Parathyroid adenoma (tissue), 2 donors: ENCODE measurements around the gene GOLPH3.
"Not testable (repeated sequence)": the region's sequence is repeated elsewhere in the genome, so short reads cannot be mapped to it uniquely, and the experiment has no call there.

Source experiments
- H2AFZ ChIP-seq: fragments of 300-600 bp; sonication (generic); one replicate; pipeline ENCODE4 v1.7.0; 2017; ENCODE audit warnings: antibody characterized with exemption, mild to moderate bottlenecking
- H3K27ac ChIP-seq: fragments of 300-600 bp; sonication (generic); one replicate; pipeline ENCODE4 v1.7.0; 2017
- H3K27me3 ChIP-seq: fragments of 300-600 bp; sonication (generic); one replicate; pipeline ENCODE4 v1.7.0; 2017; ENCODE audit warnings: low read length; ENCODE audit not compliant: control insufficient read depth, insufficient read depth
- H3K36me3 ChIP-seq: fragments of 300-600 bp; sonication (generic); one replicate; pipeline ENCODE4 v1.7.0; 2017; ENCODE audit warnings: low read length; ENCODE audit not compliant: control insufficient read depth, insufficient read depth
- H3K4me1 ChIP-seq: fragments of 300-600 bp; sonication (generic); one replicate; pipeline ENCODE4 v1.7.0; 2017; ENCODE audit warnings: control low read depth
- H3K4me2 ChIP-seq: fragments of 300-600 bp; sonication (generic); one replicate; pipeline ENCODE4 v1.7.0; 2017; ENCODE audit warnings: low read length
- H3K4me3 ChIP-seq: fragments of 300-600 bp; sonication (generic); one replicate; pipeline ENCODE4 v1.7.0; 2017; ENCODE audit warnings: low read depth, low read length
- H3K79me2 ChIP-seq: fragments of 300-600 bp; sonication (generic); one replicate; pipeline ENCODE4 v1.7.0; 2017; ENCODE audit warnings: control low read depth
- H3K9ac ChIP-seq: fragments of 300-600 bp; sonication (generic); one replicate; pipeline ENCODE4 v1.7.0; 2017; ENCODE audit warnings: mild to moderate bottlenecking
- H3K9me3 ChIP-seq: fragments of 300-600 bp; sonication (generic); one replicate; pipeline ENCODE4 v1.7.0; 2017; ENCODE audit warnings: low read length; ENCODE audit not compliant: control insufficient read depth
- TF ChIP-seq, protein P1 (sequence below): fragments of 300-600 bp; sonication (generic); IDR thresholded peaks from one replicate; pipeline ENCODE4 v1.7.0; 2017; ENCODE audit warnings: antibody characterized with exemption, mild to moderate bottlenecking
- donor health status: primary hyperparathyroidism.

GOLPH3 gene

GRCh38 chr5:32082701-32083100 lies 91.4 kb downstream of the GOLPH3 start:
- Histone ChIP-seq H3K27ac (no peak overlapping the region), H3K4me2 (no peak overlapping the region), H2AFZ (no peak overlapping the region), H3K27me3 (no peaks in the 10 kb centered on the region), H3K79me2 (no peaks in the 10 kb centered on the region), H3K36me3 (no peaks in the 10 kb centered on the region), H3K4me1 (no peaks in the 10 kb centered on the region), H3K9me3 (no peaks in the 10 kb centered on the region), H3K9ac (no peak overlapping the region), H3K4me3 (no peak overlapping the region)
- TF ChIP-seq, protein P1, sequence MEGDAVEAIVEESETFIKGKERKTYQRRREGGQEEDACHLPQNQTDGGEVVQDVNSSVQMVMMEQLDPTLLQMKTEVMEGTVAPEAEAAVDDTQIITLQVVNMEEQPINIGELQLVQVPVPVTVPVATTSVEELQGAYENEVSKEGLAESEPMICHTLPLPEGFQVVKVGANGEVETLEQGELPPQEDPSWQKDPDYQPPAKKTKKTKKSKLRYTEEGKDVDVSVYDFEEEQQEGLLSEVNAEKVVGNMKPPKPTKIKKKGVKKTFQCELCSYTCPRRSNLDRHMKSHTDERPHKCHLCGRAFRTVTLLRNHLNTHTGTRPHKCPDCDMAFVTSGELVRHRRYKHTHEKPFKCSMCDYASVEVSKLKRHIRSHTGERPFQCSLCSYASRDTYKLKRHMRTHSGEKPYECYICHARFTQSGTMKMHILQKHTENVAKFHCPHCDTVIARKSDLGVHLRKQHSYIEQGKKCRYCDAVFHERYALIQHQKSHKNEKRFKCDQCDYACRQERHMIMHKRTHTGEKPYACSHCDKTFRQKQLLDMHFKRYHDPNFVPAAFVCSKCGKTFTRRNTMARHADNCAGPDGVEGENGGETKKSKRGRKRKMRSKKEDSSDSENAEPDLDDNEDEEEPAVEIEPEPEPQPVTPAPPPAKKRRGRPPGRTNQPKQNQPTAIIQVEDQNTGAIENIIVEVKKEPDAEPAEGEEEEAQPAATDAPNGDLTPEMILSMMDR: no peak

DNA sequence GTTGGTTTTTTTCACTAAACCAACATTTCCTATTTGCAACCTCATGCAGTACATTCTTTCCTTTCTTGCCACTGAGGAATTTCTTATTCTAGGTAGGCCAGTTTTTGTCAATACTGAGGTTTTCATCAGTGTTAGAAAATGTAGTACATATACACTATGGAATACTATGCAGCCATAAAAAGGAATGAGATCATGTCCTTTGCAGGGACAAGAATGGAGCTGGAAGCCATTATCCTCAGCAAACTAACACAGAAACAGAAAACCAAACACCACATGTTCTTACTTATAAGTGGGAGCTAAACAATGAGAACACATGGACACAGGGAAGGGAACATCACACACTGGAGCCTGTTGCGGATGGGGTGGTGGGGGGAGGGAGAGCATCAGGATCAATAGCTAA lies 93.6 kb downstream of the GOLPH3 start:
- not testable (repeated sequence) for H2AFZ ChIP-seq, H3K9me3 ChIP-seq, H3K4me2 ChIP-seq, H3K4me3 ChIP-seq, H3K4me1 ChIP-seq, H3K27me3 ChIP-seq, H3K36me3 ChIP-seq, H3K9ac ChIP-seq, H3K79me2 ChIP-seq, H3K27ac ChIP-seq

GRCh38 chr5:32078855-32079254 lies 95.3 kb downstream of the GOLPH3 start:
- not testable (repeated sequence) for H3K27me3 ChIP-seq, H2AFZ ChIP-seq, H3K36me3 ChIP-seq

DNA sequence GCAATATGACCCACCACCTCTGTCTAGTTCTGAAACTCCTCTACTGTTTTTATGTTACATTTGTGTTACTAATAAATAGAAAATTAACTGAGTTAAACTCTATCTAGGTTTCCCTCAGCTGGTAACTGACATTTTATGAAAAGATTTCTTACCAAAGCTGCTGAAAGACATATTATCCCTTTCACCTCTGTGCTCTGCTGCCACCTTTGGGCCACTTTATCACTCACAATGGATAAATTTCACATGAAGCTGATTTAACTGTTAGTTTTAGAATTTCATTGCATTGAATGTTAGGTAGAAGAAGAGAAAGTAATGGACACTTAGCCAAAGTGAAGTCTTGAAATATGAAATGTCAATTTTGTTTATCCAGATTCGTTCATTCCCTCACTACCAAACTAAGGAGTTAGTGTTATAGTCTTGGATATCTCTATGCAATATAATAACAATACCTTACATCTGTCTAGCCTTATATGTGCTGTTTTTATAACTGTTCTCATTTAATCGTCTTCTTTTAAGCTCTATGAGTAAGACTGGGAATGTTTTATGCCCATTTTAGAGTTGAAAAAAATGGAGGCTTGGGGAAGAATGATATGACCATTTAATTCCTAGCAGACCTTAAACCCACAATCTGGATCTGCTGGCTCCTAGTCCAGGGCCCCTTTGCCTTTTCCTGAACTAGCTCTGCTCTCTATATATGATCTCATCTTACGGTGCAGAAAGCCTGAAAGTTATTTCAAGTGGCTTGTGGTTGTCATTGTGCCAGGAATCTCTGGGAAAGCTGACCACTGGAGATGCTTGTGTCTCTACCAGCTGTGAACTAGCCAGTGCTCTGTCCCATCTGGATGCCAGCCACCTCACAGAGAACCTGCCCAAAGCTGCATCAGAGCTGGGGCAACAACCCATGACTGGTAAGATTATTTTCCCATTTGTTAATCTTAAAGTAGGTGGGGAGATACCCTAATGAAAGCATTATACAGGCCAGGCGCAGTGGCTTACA lies 97.1 kb downstream of the GOLPH3 start:
- Histone ChIP-seq H2AFZ (no peak overlapping the region), H3K9me3 (no peaks in the 10 kb centered on the region), H3K27ac (no peak overlapping the region), H3K27me3 (no peaks in the 10 kb centered on the region), H3K36me3 (no peaks in the 10 kb centered on the region), H3K4me3 (no peak overlapping the region), H3K79me2 (no peaks in the 10 kb centered on the region), H3K4me2 (no peak overlapping the region), H3K9ac (no peak overlapping the region), H3K4me1 (no peaks in the 10 kb centered on the region)
- TF ChIP-seq, protein P1: peak; percentile 76

More at GRCh38 chr5:32078855-32079254, 95.3 kb downstream of the GOLPH3 start:
- not testable (repeated sequence) for H3K79me2 ChIP-seq, H3K4me2 ChIP-seq, H3K4me3 ChIP-seq, H3K27ac ChIP-seq, H3K4me1 ChIP-seq, H3K9ac ChIP-seq, H3K9me3 ChIP-seq
